Stomach (tissue), 4 donors: ENCODE measurements around the gene SIK3.

Experiments used
- CTCF ChIP-seq, 7 experiments: fragments of 450-650 bp in 4 of 7; fragments of 200-600 bp in 3 of 7; sonication (generic) in 3 of 7; IDR thresholded peaks; one replicate each; pipeline ENCODE4 v1.5.1; 2016 to 2019; ENCODE audit warnings: antibody characterized with exemption in 7 of 7, control low read depth in 2 of 7, mild to moderate bottlenecking in 1 of 7
- EP300 ChIP-seq: sonication (generic); formaldehyde crosslinking; IDR thresholded peaks from one replicate; pipeline ENCODE4 v1.6.1; 2017; ENCODE audit warnings: antibody characterized with exemption
- POLR2A ChIP-seq, 4 donors: fragments of 450-650 bp; IDR thresholded peaks; one replicate each; pipeline ENCODE4 v1.6.1; 2016; ENCODE audit warnings: antibody characterized with exemption in 4 of 4, control low read depth in 2 of 4, mild to moderate bottlenecking in 1 of 4, moderate library complexity in 1 of 4
- POLR2AphosphoS5 ChIP-seq, 3 donors: sonication (generic); formaldehyde crosslinking; IDR thresholded peaks; one replicate each; pipeline ENCODE4 v1.6.1; 2016; ENCODE audit warnings: antibody characterized with exemption in 3 of 3

- TF ChIP-seq CTCF (IDR thresholded peaks at IDR 0.05) (no peak), POLR2A (IDR thresholded peaks at IDR 0.05) (no peak), POLR2AphosphoS5 (IDR thresholded peaks at IDR 0.05) (no peak), EP300 (no peak)
Observed at GRCh38 chr11:117121176-117121575, 22.9 kb upstream of the SIK3 start.
